Measurements from ENCODE around the gene GNG13. TPM values are rescaled to one million over a fixed set of nuclear protein-coding genes. Genes with fewer than 3 reads are reported as not detected.

Gene GNG13
- total RNA-seq, 4 donors from 2014 or later: not detected

DNA sequence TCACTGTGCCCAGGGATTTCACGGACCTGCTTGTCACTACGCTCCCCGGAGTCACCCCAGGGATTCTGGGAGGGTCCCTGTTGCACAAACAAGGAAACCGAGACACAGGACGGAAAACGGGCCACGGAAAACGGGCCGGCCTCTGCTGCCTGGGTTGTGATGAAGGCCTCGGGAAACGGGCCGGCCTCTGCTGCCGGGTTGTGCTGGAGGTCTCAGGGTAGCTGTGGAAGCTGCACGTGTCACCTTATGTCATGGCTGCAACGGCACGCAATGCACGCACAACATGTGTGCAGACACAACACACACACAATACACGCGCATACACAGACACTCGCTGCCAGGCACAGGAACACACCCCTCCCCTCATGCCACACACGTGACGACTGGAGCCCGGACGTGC, 27.0 kb upstream of the GNG13 start:
- Histone ChIP-seq H3K27me3 (peaks cover 81% of the 10 kb centered on the region), H3K9me3 (no peaks in the 10 kb centered on the region), H3K4me1 (peaks cover 0 to 13% (median 6%) of the 10 kb centered on the region in 3 donors), H3K27ac (no peak overlapping the region), H3K4me3 (no peak overlapping the region), H3K36me3 (no peaks in the 10 kb centered on the region)
- no peak for ATAC-seq
- 83 to 86% methylated on average over 9 to 17 of the region's 24 CpGs for WGBS, 2 donors (ENCODE audit: low coverage in 1 of 2)
- TF ChIP-seq POLR2A (IDR thresholded peaks at IDR 0.05): no peak
- TF ChIP-seq, protein P1, sequence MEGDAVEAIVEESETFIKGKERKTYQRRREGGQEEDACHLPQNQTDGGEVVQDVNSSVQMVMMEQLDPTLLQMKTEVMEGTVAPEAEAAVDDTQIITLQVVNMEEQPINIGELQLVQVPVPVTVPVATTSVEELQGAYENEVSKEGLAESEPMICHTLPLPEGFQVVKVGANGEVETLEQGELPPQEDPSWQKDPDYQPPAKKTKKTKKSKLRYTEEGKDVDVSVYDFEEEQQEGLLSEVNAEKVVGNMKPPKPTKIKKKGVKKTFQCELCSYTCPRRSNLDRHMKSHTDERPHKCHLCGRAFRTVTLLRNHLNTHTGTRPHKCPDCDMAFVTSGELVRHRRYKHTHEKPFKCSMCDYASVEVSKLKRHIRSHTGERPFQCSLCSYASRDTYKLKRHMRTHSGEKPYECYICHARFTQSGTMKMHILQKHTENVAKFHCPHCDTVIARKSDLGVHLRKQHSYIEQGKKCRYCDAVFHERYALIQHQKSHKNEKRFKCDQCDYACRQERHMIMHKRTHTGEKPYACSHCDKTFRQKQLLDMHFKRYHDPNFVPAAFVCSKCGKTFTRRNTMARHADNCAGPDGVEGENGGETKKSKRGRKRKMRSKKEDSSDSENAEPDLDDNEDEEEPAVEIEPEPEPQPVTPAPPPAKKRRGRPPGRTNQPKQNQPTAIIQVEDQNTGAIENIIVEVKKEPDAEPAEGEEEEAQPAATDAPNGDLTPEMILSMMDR (IDR thresholded peaks at IDR 0.05): no peak
- TF ChIP-seq POLR2AphosphoS5 (IDR thresholded peaks at IDR 0.05): no peak
- no peak for TF ChIP-seq EP300 (IDR thresholded peaks at IDR 0.05)

DNA sequence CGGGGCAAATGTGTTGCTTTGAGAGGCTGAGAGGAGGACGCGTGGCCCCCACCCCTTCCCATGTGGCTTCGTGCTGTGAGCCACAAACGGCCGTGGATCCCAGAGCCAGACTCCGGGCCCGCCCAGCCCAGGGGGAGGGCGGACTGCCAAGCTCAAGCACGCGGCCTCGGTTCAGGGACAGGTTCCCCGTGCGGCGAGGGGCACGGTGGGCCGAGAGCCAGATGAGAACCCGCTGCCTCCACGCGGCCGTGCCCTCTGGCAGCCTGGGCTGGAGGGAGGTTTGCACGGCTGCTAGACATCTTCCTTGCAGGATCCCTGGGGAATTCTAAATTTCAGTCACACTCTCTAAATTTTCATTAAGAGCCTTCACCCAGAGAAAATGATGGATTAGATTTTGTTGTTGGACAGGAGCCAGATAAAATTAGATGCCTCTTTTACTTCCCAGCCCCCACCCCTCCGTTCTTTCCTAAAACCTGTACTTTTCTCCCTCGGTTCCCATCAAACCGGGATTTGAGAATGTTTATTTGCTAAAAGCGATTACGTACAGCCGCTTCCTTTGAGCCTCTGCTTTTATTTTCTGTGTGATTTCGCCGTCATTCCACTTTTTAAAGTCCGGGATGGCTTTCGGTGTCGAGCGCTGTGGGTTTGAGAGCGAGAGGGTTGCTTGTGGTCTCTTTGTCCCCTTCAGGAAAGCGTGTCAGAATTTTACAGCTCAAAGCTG, 25.0 kb upstream of the GNG13 start:
- peaks cover 84% of the 10 kb centered on the region for H3K27me3 ChIP-seq
- peaks cover 0 to 13% (median 6%) of the 10 kb centered on the region in 3 donors for H3K4me1 ChIP-seq
- H3K9me3 ChIP-seq: no peaks in the 10 kb centered on the region
- ATAC-seq: no peak
- H3K27ac ChIP-seq: no peak overlapping the region
- peak overlapping the region in 1 of 2 donors; percentile 16 for H3K4me3 ChIP-seq
- H3K36me3 ChIP-seq: no peaks in the 10 kb centered on the region
- TF ChIP-seq, protein P1 (IDR thresholded peaks at IDR 0.05): no peak
- no peak for TF ChIP-seq EP300 (IDR thresholded peaks at IDR 0.05)
- no peak for TF ChIP-seq POLR2AphosphoS5 (IDR thresholded peaks at IDR 0.05)
- TF ChIP-seq POLR2A (IDR thresholded peaks at IDR 0.05): no peak
- 28% methylated on average over 10 to 25 of the region's 36 CpGs for WGBS, 2 donors (ENCODE audit: low coverage in 1 of 2)

DNA sequence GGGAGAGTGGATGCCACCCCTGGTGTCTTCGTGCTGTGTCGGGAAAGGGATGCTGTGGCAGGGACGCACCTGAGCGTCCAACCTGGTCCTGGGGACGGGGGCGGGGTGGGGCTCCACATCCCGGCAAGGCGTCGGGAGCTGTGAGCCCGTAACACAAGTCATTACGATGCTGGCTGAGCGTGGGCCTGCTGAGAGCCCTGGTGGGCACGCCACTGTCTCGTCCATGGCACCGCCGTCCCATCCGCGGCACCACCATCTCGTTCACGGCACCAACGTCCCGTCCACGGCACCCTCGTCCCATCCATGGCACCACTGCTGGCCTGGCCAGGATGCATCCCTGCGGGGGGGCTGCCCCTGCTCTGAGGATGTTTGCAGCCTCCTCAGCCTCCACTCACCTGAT, 24.1 kb upstream of the GNG13 start:
- Histone ChIP-seq H3K27me3 (peaks cover 92% of the 10 kb centered on the region), H3K4me1 (peaks cover 0 to 13% (median 6%) of the 10 kb centered on the region in 3 donors), H3K4me3 (no peak overlapping the region), H3K27ac (no peak overlapping the region), H3K36me3 (no peaks in the 10 kb centered on the region), H3K9me3 (no peaks in the 10 kb centered on the region)
- TF ChIP-seq POLR2A (IDR thresholded peaks at IDR 0.05): no peak
- no peak for TF ChIP-seq EP300 (IDR thresholded peaks at IDR 0.05)
- no peak for TF ChIP-seq POLR2AphosphoS5 (IDR thresholded peaks at IDR 0.05)
- TF ChIP-seq, protein P1 (IDR thresholded peaks at IDR 0.05): no peak
- no peak for ATAC-seq
- 90% methylated on average over 2 of the region's 25 CpGs; no CpG with 5 or more reads in 1 of the 2 donors for WGBS, 2 donors (ENCODE audit: low coverage in 1 of 2)

DNA sequence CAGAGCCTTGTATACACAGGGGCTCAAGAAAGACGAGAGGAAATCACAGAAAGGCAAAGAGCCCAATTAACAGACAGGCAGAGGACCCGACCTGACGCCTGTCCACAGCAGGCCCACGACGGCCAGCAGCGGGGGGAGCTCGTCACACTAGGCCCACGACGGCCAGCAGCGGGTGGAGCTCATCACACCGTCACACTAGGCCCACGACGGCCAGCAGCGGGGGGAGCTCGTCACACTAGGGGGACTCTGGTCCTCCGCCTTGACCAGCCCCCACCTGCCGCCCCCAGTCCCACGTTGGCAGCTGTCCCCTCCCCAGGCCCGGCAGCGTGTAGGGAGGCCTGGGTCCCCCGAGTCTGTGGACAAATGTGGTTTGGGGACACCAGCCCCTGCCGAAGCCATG, 23.7 kb upstream of the GNG13 start:
- TF ChIP-seq POLR2A (IDR thresholded peaks at IDR 0.05) (no peak), POLR2AphosphoS5 (IDR thresholded peaks at IDR 0.05) (no peak), EP300 (IDR thresholded peaks at IDR 0.05) (no peak)
- TF ChIP-seq, protein P1 (IDR thresholded peaks at IDR 0.05): no peak
- no peak overlapping the region for H3K27ac ChIP-seq
- H3K36me3 ChIP-seq: no peaks in the 10 kb centered on the region
- peaks cover 0 to 13% (median 6%) of the 10 kb centered on the region in 3 donors for H3K4me1 ChIP-seq
- H3K27me3 ChIP-seq: peaks cover 95% of the 10 kb centered on the region
- no peak overlapping the region for H3K4me3 ChIP-seq
- H3K9me3 ChIP-seq: no peaks in the 10 kb centered on the region
- no peak for ATAC-seq
- 75% methylated on average over 2 of the region's 22 CpGs; no CpG with 5 or more reads in 1 of the 2 donors for WGBS, 2 donors (ENCODE audit: low coverage in 1 of 2)

DNA sequence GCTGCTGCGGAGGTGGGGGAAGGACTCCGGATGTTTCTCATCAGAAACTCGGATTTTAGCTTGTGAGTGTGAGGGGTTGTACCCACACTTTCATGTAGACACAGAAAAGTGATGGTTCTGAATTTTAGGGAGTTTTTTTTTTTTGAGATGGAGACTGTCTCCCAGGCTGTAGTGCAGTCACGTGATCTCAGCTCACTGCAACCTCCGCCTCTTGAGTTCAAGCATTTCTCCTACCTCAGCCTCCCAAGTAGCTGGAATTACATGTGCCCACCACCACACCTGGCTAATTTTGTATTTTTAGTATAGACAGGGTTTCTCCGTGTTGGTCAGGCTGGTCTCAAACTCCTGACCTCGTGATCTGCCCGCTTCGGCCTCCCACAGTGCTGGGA, 22.4 kb upstream of the GNG13 start:
- peaks cover 0 to 13% (median 6%) of the 10 kb centered on the region in 3 donors for H3K4me1 ChIP-seq
- H3K27me3 ChIP-seq: peaks cover 93% of the 10 kb centered on the region
- no peak for TF ChIP-seq EP300 (IDR thresholded peaks at IDR 0.05)
- TF ChIP-seq POLR2A (IDR thresholded peaks at IDR 0.05): no peak
- TF ChIP-seq, protein P1 (IDR thresholded peaks at IDR 0.05): no peak
- no peaks in the 10 kb centered on the region for H3K36me3 ChIP-seq
- no peak overlapping the region for H3K4me3 ChIP-seq
- ATAC-seq: no peak
- WGBS, 2 donors (ENCODE audit: low coverage in 1 of 2): 81 to 93% methylated on average over 3 to 6 of the region's 9 CpGs
- H3K27ac ChIP-seq: no peak overlapping the region
- H3K9me3 ChIP-seq: no peaks in the 10 kb centered on the region

Measured in gastroesophageal sphincter (tissue), 4 donors.